IgD-negative memory B cell (primary cell): ENCODE results near the gene DEDD2. TPM values are rescaled to one million over a fixed set of nuclear protein-coding genes. Genes with fewer than 3 reads are reported as not detected.
A peak's percentile ranks its signal among the peaks of the same experiment; 100 is the strongest.

Experiments
- H3K27ac Mint-ChIP-seq, 3 donors: one replicate each; pipeline ENCODE4 v1.8.0; 2020 to 2022; ENCODE audit warnings: mild to moderate bottlenecking in 3 of 3, mixed read lengths in 3 of 3, moderate library complexity in 1 of 3
- H3K27me3 Mint-ChIP-seq: one replicate; pipeline ENCODE4 v1.8.0; 2021; ENCODE audit warnings: mixed read lengths
- H3K36me3 Mint-ChIP-seq: one replicate; pipeline ENCODE4 v1.8.0; 2020; ENCODE audit warnings: mild to moderate bottlenecking, mixed read lengths
- H3K4me1 Mint-ChIP-seq, 3 donors: one replicate each; pipeline ENCODE4 v1.8.0; 2020 to 2022; ENCODE audit warnings: mixed read lengths in 3 of 3, mild to moderate bottlenecking in 1 of 3
- H3K4me3 Mint-ChIP-seq, 4 donors: one replicate each; pipeline ENCODE4 v1.8.0; 2020 to 2022; ENCODE audit warnings: mild to moderate bottlenecking in 4 of 4, mixed read lengths in 4 of 4, moderate library complexity in 3 of 4
- H3K9me3 Mint-ChIP-seq, 3 donors: one replicate each; pipeline ENCODE4 v1.8.0; 2020 to 2021; ENCODE audit warnings: mixed read lengths in 3 of 3, mild to moderate bottlenecking in 1 of 3
- polyA plus RNA-seq: library from polyadenylated mRNA; unstranded; fragments of 300-500 nt; fragmentation: Illumina TruSeq; gene quantifications from one replicate; pipeline ENCODE4 v1.2.3, GENCODE V29; 2021

The DEDD2 gene
- polyA plus RNA-seq, 1 donor from 2014 or later, result 159 TPM

GRCh38 chr19:42225718-42226292 lies 8.3 kb upstream of the DEDD2 start:
- H3K9me3 Mint-ChIP-seq, result no peaks in the 10 kb centered on the region
- peaks cover 5 to 15% (median 13%) of the 10 kb centered on the region in 3 donors for H3K4me1 Mint-ChIP-seq
- no peak overlapping the region for H3K4me3 Mint-ChIP-seq
- no peaks in the 10 kb centered on the region for H3K36me3 Mint-ChIP-seq
- H3K27me3 Mint-ChIP-seq, result no peaks in the 10 kb centered on the region
- H3K27ac Mint-ChIP-seq, result no peak overlapping the region

- Mint-ChIP-seq H3K27ac (peak overlapping the region in 1 of 3 donors; percentile 76), H3K4me3 (peak overlapping the region in 1 of 4 donors; percentile 28), H3K36me3 (no peaks in the 10 kb centered on the region), H3K27me3 (no peaks in the 10 kb centered on the region), H3K4me1 (peaks cover 7 to 20% (median 16%) of the 10 kb centered on the region in 3 donors), H3K9me3 (no peaks in the 10 kb centered on the region)
These were observed 7.7 kb upstream of the DEDD2 start for GRCh38 chr19:42224940-42225717.

GRCh38 chr19:42220751-42221097 lies 3.2 kb upstream of the DEDD2 start:
- Mint-ChIP-seq H3K27ac (peak overlapping the region in 2 of 3 donors; percentile 62 to 96), H3K9me3 (no peaks in the 10 kb centered on the region), H3K4me1 (peaks cover 28 to 36% (median 35%) of the 10 kb centered on the region in 3 donors), H3K27me3 (no peaks in the 10 kb centered on the region), H3K4me3 (peak overlapping the region; percentile 96 to 99 (median 98)), H3K36me3 (no peaks in the 10 kb centered on the region)

GRCh38 chr19:42219812-42220750 lies 2.6 kb upstream of the DEDD2 start, which contains the start of gene ZNF526:
Gene ZNF526, plus strand, starts transcription at chr19:42220312. Its CDS starts 4,092 bp downstream, at chr19:42224404.
- peak within 1 kb of the TSS; percentile 96 to 99 (median 98) for H3K4me3 Mint-ChIP-seq
- no peaks in the 10 kb centered on the region for H3K27me3 Mint-ChIP-seq
- peaks cover 32 to 42% (median 41%) of the 10 kb centered on the region in 3 donors for H3K4me1 Mint-ChIP-seq

GRCh38 chr19:42216653-42217519 lies 591 bp downstream of the DEDD2 start:
- Mint-ChIP-seq H3K27ac (peak overlapping the region; percentile 96 to 99 (median 99)), H3K36me3 (no peaks in the 10 kb centered on the region), H3K4me3 (peak overlapping the region; percentile 89 to 99 (median 97)), H3K27me3 (no peaks in the 10 kb centered on the region), H3K4me1 (peaks cover 44 to 57% (median 50%) of the 10 kb centered on the region in 3 donors), H3K9me3 (no peaks in the 10 kb centered on the region)

More at GRCh38 chr19:42219812-42220750, 2.6 kb upstream of the DEDD2 start, which contains the start of gene ZNF526:
- peak within 1 kb of the TSS; percentile 62 to 97 (median 96) for H3K27ac Mint-ChIP-seq
- H3K36me3 Mint-ChIP-seq, result no peaks in the 10 kb centered on the region
- H3K9me3 Mint-ChIP-seq, result no peaks in the 10 kb centered on the region

- H3K27ac Mint-ChIP-seq, result peak overlapping the region in 2 of 3 donors; percentile 39 to 96
- H3K27me3 Mint-ChIP-seq, result no peaks in the 10 kb centered on the region
- peak overlapping the region; percentile 67 to 99 (median 93) for H3K4me3 Mint-ChIP-seq
- H3K9me3 Mint-ChIP-seq, result no peaks in the 10 kb centered on the region
- H3K4me1 Mint-ChIP-seq, result peaks cover 40 to 51% (median 41%) of the 10 kb centered on the region in 3 donors
- H3K36me3 Mint-ChIP-seq, result no peaks in the 10 kb centered on the region
These were observed 2.5 kb downstream of the DEDD2 start for GRCh38 chr19:42214810-42215485.

GRCh38 chr19:42212886-42213285 lies 4.6 kb downstream of the DEDD2 start:
- Mint-ChIP-seq H3K27me3 (no peaks in the 10 kb centered on the region), H3K4me1 (peaks cover 32 to 42% (median 39%) of the 10 kb centered on the region in 3 donors), H3K9me3 (no peaks in the 10 kb centered on the region), H3K36me3 (peaks cover under 1% of the 10 kb centered on the region), H3K4me3 (peak overlapping the region in 1 of 4 donors; percentile 89), H3K27ac (peak overlapping the region; percentile 8 to 66 (median 60))

GRCh38 chr19:42208612-42209011 lies 8.9 kb downstream of the DEDD2 start:
- no peak overlapping the region for H3K4me3 Mint-ChIP-seq
- H3K27me3 Mint-ChIP-seq, result no peaks in the 10 kb centered on the region
- H3K27ac Mint-ChIP-seq, result no peak overlapping the region
- H3K4me1 Mint-ChIP-seq, result peaks cover 14 to 33% (median 30%) of the 10 kb centered on the region in 3 donors
- H3K9me3 Mint-ChIP-seq, result no peaks in the 10 kb centered on the region
- peaks cover 6% of the 10 kb centered on the region for H3K36me3 Mint-ChIP-seq

- Mint-ChIP-seq H3K9me3 (no peaks in the 10 kb centered on the region), H3K36me3 (peaks cover 6% of the 10 kb centered on the region), H3K27ac (peak overlapping the region; percentile 59 to 88 (median 88)), H3K4me3 (peak overlapping the region in 2 of 4 donors; percentile 78 to 84), H3K27me3 (peaks cover 1% of the 10 kb centered on the region), H3K4me1 (peaks cover 13 to 33% (median 28%) of the 10 kb centered on the region in 3 donors)
These were observed 9.7 kb downstream of the DEDD2 start for GRCh38 chr19:42207767-42208271.

GRCh38 chr19:42206871-42207755 lies 10.4 kb downstream of the DEDD2 start:
- Mint-ChIP-seq H3K27ac (peak overlapping the region in 2 of 3 donors; percentile 84 to 88), H3K27me3 (peaks cover 1% of the 10 kb centered on the region), H3K9me3 (no peaks in the 10 kb centered on the region), H3K4me3 (no peak overlapping the region), H3K36me3 (peaks cover 7% of the 10 kb centered on the region), H3K4me1 (peaks cover 15 to 37% (median 34%) of the 10 kb centered on the region in 3 donors)

- H3K9me3 Mint-ChIP-seq, result no peaks in the 10 kb centered on the region
- peaks cover 1% of the 10 kb centered on the region for H3K27me3 Mint-ChIP-seq
- peaks cover 36 to 56% (median 55%) of the 10 kb centered on the region in 3 donors for H3K4me1 Mint-ChIP-seq
- H3K27ac Mint-ChIP-seq, result peak overlapping the region in 2 of 3 donors; percentile 46 to 97
- H3K4me3 Mint-ChIP-seq, result peak overlapping the region in 1 of 4 donors; percentile 43
- peaks cover 8% of the 10 kb centered on the region for H3K36me3 Mint-ChIP-seq
These were observed 12.8 kb downstream of the DEDD2 start for GRCh38 chr19:42204664-42205063.

- H3K4me3 Mint-ChIP-seq, result peak overlapping the region in 1 of 4 donors; percentile 80
These were observed 13.8 kb downstream of the DEDD2 start for GRCh38 chr19:42203700-42204099.

More at GRCh38 chr19:42203700-42204099, 13.8 kb downstream of the DEDD2 start:
- peak overlapping the region; percentile 75 to 98 (median 97) for H3K27ac Mint-ChIP-seq
- peaks cover 8% of the 10 kb centered on the region for H3K36me3 Mint-ChIP-seq
- H3K9me3 Mint-ChIP-seq, result no peaks in the 10 kb centered on the region
- H3K27me3 Mint-ChIP-seq, result peaks cover 1% of the 10 kb centered on the region
- H3K4me1 Mint-ChIP-seq, result peaks cover 45 to 61% (median 59%) of the 10 kb centered on the region in 3 donors
